H1 (cell line): ENCODE results near the gene PELI2.

Source experiments
- CEBPB ChIP-seq: IDR thresholded peaks from 2 replicates; pipeline ENCODE4 v1.6.1; 2012; ENCODE audit warnings: low read depth, low read length
- GABPA ChIP-seq: IDR thresholded peaks from 2 replicates; pipeline ENCODE4 v1.6.1; 2011; ENCODE audit warnings: mild to moderate bottlenecking, low read length, moderate library complexity, borderline replicate concordance; ENCODE audit not compliant: insufficient read depth
- JUN ChIP-seq: IDR thresholded peaks from 2 replicates; pipeline ENCODE4 v1.6.1; 2011; ENCODE audit warnings: low read depth, mild to moderate bottlenecking, improper control_type of control experiment, low read length
- POLR2A ChIP-seq, 2 experiments: IDR thresholded peaks; 1 replicate in 1 of 2; 2 replicates in 1 of 2; pipeline ENCODE4 v1.6.1; 2011; ENCODE audit warnings: low read depth in 2 of 2, low read length in 2 of 2, mild to moderate bottlenecking in 2 of 2; ENCODE audit errors: control extremely low read depth in 1 of 2
- RFX5 ChIP-seq: IDR thresholded peaks from 2 replicates; pipeline ENCODE4 v1.6.1; 2011; ENCODE audit warnings: low read depth, low read length, improper control_type of control experiment, borderline replicate concordance
- TF ChIP-seq, protein P1 (sequence below), 3 experiments: IDR thresholded peaks; 1 replicate in 2 of 3; 2 replicates in 1 of 3; pipeline versions ENCODE4 v1.5.1 to v1.6.1; 2011; ENCODE audit warnings: low read length in 3 of 3, mild to moderate bottlenecking in 3 of 3, inconsistent platforms in 2 of 3, low read depth in 1 of 3, moderate library complexity in 1 of 3; ENCODE audit not compliant: insufficient read depth in 1 of 3; ENCODE audit errors: control extremely low read depth in 1 of 3
- TF ChIP-seq, protein P2 (sequence below): IDR thresholded peaks from 2 replicates; pipeline ENCODE4 v1.6.1; 2012; ENCODE audit warnings: low read length, inconsistent platforms

DNA sequence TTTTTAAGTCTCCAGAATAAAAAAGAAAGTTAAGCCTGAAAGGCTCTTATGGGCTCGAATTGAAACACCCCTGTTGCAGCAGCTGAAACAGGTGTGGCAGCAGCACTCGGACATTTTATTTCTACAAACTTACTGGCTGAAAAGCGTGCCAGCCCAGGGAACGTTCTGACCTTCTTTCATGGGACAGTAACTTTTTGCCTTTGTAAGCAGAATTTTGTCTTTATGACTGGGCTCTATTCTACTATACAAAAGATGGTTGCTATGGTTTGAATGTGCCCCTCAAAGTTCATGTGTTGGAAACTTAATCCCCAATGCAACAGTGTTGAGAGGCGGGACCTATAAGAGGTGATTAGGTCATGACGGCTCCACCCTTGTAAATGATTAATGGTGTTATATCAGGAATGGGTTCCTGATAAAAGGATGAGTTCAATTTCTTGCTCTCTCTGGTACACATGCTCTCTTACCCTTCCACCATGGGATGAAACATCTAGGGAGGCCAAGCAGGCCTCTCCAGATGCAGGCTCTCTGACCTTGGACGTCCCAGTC lies 52.7 kb downstream of the PELI2 start:
- no peak for TF ChIP-seq JUN
- TF ChIP-seq, protein P1, sequence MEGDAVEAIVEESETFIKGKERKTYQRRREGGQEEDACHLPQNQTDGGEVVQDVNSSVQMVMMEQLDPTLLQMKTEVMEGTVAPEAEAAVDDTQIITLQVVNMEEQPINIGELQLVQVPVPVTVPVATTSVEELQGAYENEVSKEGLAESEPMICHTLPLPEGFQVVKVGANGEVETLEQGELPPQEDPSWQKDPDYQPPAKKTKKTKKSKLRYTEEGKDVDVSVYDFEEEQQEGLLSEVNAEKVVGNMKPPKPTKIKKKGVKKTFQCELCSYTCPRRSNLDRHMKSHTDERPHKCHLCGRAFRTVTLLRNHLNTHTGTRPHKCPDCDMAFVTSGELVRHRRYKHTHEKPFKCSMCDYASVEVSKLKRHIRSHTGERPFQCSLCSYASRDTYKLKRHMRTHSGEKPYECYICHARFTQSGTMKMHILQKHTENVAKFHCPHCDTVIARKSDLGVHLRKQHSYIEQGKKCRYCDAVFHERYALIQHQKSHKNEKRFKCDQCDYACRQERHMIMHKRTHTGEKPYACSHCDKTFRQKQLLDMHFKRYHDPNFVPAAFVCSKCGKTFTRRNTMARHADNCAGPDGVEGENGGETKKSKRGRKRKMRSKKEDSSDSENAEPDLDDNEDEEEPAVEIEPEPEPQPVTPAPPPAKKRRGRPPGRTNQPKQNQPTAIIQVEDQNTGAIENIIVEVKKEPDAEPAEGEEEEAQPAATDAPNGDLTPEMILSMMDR (IDR thresholded peaks at IDR 0.05; ENCODE audit: control extremely low read depth in 1 of 3, insufficient read depth in 1 of 3, low read depth in 1 of 3, low read length in 3 of 3): no peak
- TF ChIP-seq RFX5: no peak
- no peak for TF ChIP-seq POLR2A (IDR thresholded peaks at IDR 0.05; ENCODE audit: control extremely low read depth in 1 of 2, low read depth in 2 of 2, low read length in 2 of 2)
- TF ChIP-seq CEBPB: no peak
- TF ChIP-seq, protein P2, sequence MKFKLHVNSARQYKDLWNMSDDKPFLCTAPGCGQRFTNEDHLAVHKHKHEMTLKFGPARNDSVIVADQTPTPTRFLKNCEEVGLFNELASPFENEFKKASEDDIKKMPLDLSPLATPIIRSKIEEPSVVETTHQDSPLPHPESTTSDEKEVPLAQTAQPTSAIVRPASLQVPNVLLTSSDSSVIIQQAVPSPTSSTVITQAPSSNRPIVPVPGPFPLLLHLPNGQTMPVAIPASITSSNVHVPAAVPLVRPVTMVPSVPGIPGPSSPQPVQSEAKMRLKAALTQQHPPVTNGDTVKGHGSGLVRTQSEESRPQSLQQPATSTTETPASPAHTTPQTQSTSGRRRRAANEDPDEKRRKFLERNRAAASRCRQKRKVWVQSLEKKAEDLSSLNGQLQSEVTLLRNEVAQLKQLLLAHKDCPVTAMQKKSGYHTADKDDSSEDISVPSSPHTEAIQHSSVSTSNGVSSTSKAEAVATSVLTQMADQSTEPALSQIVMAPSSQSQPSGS: no peak
- TF ChIP-seq GABPA: no peak
